ENCODE measurements around the gene LRRC55.
"Not testable (repeated sequence)": the region's sequence is repeated elsewhere in the genome, so short reads cannot be mapped to it uniquely, and the experiment has no call there.

The LRRC55 gene

DNA sequence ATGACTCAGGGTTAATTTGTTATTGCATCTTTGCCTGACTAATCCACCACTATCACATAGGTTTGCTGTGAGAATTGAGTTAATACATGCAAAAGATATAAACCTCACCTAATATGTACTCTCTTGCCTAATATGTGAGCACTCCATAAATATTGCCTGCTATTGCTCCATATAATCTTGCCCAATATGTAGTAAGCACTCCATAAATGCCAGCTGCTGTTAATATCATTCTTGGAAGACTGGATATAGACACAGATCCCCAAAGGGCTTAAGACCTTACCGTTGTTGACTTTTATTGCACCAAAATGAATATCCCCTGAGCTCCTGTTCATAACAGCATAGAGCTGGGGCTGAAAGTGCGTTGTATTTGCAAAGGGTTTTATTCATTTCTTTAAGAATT, 27.0 kb upstream of the LRRC55 start:
- DNase-seq (ENCODE audit: insufficient read length, low spot score) (no peak), FAIRE-seq (no peak)
- TF ChIP-seq POLR2A (IDR thresholded peaks at IDR 0.05; ENCODE audit: low read depth, low read length), result no peak

DNA sequence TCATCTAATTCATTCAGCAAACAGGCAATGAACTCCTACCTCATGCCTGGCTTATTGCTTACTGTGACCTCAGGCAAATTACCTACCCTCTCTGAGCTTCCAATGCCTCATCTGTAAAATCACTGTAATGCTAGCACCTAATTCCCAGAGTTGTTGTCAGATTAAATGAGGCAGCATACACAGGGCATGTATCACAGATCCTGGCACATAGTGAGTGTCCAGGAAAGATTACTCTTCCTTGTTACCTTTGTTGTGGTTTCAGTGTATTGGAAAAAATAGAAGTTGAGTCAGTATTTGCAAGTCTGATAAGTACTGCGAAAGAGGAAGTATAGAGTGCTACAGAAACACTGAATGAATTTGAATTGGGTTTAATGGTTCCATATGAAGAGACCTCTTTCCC, 26.4 kb upstream of the LRRC55 start:
- FAIRE-seq, result no peak
- DNase-seq (ENCODE audit: insufficient read length, low spot score), result no peak
- TF ChIP-seq POLR2A (IDR thresholded peaks at IDR 0.05; ENCODE audit: low read depth, low read length), result no peak

DNA sequence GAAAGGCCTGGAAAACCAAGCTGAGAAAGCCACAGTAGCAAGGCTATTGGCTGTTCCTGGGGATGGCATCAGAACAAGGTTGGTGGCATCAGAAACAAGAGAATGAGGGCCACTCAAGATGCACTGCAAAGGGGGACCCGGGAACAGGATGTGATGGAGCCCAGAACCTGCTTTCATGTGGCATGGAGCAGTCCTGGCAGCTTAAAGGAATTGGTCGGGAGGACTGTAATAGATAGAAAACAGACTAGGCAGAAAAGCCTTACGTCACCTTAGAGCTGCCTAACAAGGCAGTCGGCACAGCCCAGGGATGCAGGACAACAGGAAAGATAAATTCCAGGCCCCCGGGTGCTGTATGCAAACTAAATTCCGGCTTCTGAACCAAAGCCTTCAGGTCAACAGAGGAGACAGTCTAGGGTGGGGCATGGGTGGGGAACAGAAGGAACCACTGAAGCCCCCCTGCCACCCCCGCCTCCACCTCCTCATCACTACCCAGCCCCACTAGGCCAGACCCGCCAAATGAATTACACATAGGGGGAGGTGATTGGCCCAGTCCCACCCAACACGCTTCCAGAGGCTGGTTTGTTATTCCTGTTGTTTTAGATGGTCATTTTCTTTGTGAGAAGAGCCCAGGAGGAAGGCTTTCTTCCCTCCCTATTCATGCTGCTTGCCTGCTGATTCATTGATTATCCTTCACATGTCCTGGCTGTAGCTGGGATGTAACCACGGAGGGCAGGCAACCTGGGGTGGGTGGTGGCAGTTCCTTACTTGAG, 25.7 kb upstream of the LRRC55 start:
- no peak for FAIRE-seq
- no peak for TF ChIP-seq POLR2A (IDR thresholded peaks at IDR 0.05; ENCODE audit: low read depth, low read length)
- DNase-seq (ENCODE audit: insufficient read length, low spot score), result no peak

DNA sequence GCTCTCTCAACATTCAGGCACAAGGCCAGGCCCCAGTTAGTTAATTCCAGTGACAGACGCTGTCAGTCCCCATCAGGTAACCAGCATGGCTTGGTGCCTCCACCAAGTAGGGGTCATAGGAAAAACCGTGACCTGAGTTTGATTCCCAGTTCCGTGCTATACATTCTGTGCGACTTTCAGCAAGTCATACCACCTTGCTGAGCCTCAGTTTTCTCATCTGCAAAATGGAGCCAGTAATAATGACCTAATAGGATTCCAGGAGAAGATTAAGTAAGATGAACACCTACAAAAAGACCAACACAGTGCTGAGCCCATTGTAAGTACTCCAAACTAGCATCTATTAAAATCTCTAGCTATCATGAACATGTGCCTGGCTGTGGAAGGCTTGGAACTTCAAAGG, 24.8 kb upstream of the LRRC55 start:
- DNase-seq (ENCODE audit: insufficient read length, low spot score) (no peak), FAIRE-seq (no peak)
- no peak for TF ChIP-seq POLR2A (IDR thresholded peaks at IDR 0.05; ENCODE audit: low read depth, low read length)

DNA sequence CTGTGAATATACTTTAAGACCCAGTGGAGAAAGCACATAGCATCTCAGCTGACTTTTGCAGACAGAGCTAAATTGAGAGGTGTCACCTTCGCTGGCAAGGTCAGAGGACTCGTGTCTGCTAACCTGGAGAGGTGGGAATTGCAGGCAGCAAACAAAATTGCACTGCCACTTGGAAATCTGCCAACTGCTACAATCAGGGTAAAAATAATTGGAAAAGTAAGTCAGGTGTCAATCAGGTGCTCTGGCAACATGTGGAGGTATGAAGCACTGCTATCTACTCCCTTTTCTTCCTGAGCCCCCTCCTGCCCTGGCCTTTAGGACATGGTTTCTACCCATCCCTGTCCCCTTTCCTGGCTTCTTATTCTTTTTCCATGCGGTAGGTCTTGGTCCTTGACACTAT, 24.1 kb upstream of the LRRC55 start:
- FAIRE-seq (no peak), DNase-seq (ENCODE audit: insufficient read length, low spot score) (no peak)
- TF ChIP-seq POLR2A (IDR thresholded peaks at IDR 0.05; ENCODE audit: low read depth, low read length), result no peak

DNA sequence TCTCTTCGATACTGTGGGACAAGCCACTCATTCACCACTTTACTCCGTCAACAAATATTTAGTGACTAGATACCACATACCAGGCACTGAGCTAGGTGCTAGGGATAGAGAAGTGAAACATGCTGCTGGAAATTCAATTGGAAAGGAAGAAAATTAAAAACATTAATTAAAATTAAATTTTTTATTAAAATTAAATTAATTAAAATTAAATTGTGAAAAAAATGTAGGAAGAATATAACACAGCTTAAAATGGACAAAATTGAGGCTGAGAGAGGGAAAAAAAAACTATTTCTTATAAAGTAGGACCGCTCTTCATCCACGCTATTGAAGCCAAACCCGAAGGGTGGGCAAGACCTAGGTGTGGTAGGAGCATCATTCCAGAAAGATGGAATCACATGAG, 23.6 kb upstream of the LRRC55 start:
- DNase-seq (ENCODE audit: insufficient read length, low spot score) (no peak), FAIRE-seq (no peak)

DNA sequence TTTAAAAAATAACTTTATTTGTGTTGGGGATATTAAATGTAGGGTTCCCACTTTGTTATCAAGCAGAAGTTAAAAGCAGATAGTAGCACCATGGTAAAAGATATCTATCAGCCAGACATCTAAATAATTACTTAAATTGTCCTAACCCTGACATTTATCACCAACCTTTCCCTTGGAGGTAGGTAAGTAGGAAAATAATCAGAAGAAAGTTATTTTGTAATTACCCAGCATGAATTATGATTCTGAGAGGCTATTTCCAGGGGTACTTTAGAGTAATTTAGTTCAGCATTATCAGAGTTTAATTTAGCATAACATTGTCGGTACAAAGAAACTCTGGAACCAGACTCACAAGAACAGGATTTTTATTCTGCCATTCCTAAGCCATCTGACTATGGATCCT, 23.2 kb upstream of the LRRC55 start:
- no peak for FAIRE-seq
- no peak for TF ChIP-seq POLR2A (IDR thresholded peaks at IDR 0.05; ENCODE audit: low read depth, low read length)

More for the DNA sequence above, 23.6 kb upstream of the LRRC55 start:
- TF ChIP-seq POLR2A (IDR thresholded peaks at IDR 0.05; ENCODE audit: low read depth, low read length), result no peak

DNA sequence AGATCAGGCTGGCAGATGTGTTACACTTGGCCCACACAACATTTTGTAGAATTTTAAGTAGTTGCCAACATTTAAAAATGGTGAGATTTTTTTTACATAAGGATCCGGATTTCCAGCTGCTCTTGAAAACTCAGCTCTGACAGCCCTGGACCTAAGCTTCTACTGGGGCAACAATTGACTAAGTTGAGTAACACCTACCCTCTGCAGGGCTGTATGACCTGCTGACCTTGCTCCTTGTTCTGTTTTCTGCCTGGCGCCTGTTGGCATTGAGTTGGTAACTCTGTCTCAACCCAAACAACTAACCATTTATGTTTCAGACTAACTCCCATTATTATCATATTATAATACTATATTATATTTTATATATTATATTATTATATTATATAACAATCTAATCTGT, 21.1 kb upstream of the LRRC55 start:
- no peak for TF ChIP-seq POLR2A (IDR thresholded peaks at IDR 0.05; ENCODE audit: low read depth, low read length)
- no peak for DNase-seq (ENCODE audit: insufficient read length, low spot score)
- FAIRE-seq, result no peak

More for the DNA sequence above, 23.2 kb upstream of the LRRC55 start:
- no peak for DNase-seq (ENCODE audit: insufficient read length, low spot score)

DNA sequence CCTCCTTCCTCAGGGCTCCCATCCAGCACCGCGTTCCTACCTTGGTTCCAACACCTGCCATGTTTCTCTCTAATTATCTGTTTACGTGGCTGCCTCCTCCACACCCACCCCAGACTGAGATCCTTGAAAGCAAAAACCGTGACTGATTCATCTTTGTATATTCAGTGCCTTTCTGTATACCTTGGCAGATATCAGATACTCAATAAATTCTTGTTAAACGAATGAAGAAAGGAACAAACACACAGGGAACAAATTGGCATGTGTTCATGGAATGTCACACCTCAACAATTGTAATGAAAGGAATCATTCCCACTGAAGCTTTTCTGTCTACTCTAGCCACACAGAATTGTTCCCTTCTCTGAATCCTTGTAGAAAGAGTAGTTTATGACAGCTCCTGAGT, 20.4 kb upstream of the LRRC55 start:
- DNase-seq (ENCODE audit: insufficient read length, low spot score), result no peak
- FAIRE-seq, result no peak
- no peak for TF ChIP-seq POLR2A (IDR thresholded peaks at IDR 0.05; ENCODE audit: low read depth, low read length)

DNA sequence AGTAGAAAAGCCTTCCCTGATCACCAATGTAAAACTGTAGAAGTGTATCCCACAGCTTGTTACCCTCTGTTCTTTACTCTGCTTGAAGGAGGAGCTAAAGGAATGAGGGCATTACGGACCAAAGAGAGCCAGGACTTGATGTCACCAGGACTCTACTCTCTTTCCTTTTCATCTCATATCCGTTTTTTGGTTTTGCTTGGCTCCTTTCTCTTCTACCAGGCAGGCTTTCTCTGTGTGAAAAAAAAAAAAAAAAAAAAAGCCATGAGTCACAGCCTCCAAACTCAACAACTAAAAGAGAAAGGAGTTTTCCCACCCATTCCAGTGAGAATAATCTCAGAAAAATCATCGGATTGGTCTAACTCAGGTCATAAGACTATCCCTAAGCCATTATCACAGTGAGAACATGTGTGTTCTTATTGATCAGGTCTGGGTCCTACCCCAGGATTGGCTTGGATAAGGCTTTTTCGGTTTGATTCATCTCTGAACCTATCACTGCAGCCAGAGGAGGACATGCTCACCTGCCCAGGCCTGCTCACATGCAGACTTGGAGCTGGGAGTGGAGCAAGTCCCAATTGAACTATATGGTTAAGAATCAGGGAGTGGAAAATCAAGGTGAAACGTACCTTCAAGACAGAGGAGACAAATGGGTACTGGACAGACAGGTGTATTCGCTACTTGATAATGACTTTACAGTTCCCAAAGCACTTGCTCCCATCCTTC, 19.4 kb upstream of the LRRC55 start:
- FAIRE-seq (no peak), DNase-seq (ENCODE audit: insufficient read length, low spot score) (no peak)
- TF ChIP-seq POLR2A (IDR thresholded peaks at IDR 0.05; ENCODE audit: low read depth, low read length), result no peak

DNA sequence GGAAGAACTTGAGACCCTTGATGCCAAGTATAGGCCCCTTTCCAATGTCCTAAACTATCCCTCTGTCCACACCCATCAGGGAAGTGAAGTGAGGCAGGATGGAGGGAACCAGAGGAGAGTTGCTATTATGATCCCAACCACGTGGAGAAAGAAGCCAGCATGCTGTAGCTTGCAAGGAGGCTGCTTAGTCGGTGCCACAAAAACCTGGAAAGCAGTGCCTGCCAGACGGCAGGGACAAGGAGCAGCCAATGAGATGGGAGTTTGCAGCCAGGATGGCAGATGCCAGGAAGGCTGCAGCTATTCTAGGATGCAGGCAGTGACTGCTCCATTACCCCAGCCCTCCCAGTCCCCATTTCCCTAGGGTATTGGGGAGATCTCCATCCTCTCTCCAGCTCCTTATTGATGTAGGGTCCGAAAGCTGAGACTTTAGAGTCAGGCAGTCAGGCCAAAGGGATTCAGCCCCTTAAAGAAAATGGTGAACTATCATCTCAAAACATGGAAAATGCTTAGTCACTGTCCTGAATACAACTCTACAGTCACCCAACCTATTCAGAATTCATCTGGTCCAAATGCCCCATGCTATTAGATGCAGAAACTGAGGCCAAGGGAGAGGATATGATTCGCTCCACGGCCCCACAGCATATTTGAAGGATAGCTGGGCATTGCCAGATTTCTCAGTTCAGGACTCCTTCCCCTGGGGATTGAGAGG, 18.4 kb upstream of the LRRC55 start:
- FAIRE-seq, result no peak
- TF ChIP-seq POLR2A (IDR thresholded peaks at IDR 0.05; ENCODE audit: low read depth, low read length), result no peak
- no peak for DNase-seq (ENCODE audit: insufficient read length, low spot score)

DNA sequence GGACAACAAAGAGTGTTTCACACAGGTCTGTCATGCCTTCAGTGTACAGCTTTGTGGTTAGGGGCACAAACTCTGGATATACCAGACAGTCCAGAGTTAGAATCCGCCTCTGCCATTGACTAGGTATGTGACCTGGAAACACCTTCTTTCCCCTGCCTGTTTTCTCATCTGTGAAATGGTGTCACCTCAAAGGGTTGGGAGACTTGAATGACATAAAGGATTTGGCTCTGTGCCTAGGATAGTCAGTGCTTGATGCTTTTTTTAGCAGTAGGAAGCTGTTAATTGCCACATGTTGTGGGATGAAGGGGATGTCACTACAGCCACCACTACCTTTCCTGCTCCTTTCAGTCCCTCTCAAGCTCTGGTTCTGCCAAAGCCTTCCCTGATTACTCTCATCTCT, 17.4 kb upstream of the LRRC55 start:
- no peak for TF ChIP-seq POLR2A (IDR thresholded peaks at IDR 0.05; ENCODE audit: low read depth, low read length)
- FAIRE-seq (no peak), DNase-seq (ENCODE audit: insufficient read length, low spot score) (no peak)

DNA sequence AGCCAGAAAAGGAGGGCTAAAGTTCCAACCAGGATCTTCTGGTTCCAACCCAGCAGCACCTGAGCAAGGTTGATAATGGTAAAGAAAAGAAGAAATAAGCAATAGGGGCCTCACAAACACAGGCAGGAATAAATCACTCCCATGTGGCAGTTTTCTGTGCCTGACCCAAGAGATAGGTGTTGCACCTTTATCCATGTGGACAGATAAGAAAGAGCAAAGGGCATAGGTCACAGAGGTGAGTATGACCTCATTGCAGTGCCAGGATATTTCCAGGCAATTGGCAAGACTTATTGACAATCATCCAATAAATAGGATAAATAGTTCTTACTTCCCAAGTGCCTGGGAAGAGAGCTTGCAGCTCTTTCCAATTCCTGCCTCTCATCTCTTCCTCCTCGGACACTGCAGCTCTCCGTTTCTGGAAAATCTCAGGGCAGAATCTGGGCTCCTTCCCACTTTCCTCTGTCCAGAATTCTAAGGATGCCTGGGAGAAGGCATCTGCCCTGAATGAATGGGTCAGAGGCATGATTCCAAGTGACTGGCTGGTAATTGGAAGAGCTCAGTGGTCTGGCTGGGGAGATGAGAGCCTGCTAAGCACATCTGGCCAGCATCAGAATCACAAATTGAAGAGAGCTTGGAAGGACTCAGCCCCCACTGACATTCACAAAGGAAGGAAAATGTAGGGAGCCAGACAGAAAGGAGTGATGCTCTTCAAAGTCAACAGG, 14.5 kb upstream of the LRRC55 start:
- no peak for TF ChIP-seq POLR2A (IDR thresholded peaks at IDR 0.05; ENCODE audit: low read depth, low read length)
- DNase-seq (ENCODE audit: insufficient read length, low spot score), result no peak
- no peak for FAIRE-seq

DNA sequence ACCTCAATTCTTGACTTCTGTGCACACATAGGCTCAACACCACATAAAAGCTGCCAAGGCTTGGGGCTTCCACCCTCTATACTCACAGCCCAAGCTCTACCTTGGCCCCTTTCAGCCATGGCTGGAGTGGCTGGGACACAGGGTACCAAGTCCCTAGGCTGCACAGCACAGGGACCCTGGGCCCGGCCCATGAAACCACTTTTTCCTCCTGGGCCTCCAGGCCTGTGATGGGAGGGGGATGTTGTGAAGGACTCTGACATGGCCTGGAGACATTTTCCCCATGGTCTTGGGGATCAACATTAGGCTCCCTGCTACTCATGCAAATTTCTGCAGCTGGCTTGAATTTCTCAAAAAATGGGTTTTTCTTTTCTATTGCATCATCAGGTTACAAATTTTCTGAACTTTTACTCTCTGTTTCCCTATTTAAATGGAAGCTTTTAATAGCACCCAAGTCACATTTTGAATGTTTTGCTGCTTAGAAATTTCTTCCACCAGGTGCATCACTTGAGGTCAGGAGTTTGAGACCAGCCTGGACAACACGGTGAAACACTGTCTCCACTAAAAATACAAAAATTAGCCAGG, 11.9 kb upstream of the LRRC55 start:
- FAIRE-seq; DNase-seq (ENCODE audit: insufficient read length, low spot score): not testable (repeated sequence)

Measured in H54 (cell line).